AG04449 (cell line): ENCODE data around the gene SMOC1.

Experiments used
- CTCF ChIA-PET: fragments of 350-600 bp; formaldehyde crosslinking; extraction: SDS; loops from one replicate; lab custom pipeline; 2021; ENCODE audit warnings: antibody characterized with exemption; lab: Yijun Ruan, JAX
- POLR2A ChIA-PET: fragments of 400-600, 350-600 bp; formaldehyde crosslinking; extraction: SDS; loops from one replicate; lab custom pipeline; 2020; ENCODE audit warnings: antibody characterized with exemption, inconsistent platforms; lab: Yijun Ruan, JAX
- DNase-seq: peaks from one replicate; pipeline ENCODE4 v3.0.0-alpha.2; 2010; ENCODE audit warnings: low read depth, low spot score
- H3K4me3 ChIP-seq: 2 replicates; pipeline ENCODE4 v1.5.1; 2011; ENCODE audit warnings: low read depth, mild to moderate bottlenecking, control low read depth, low read length
- CTCF ChIP-seq: IDR thresholded peaks from one replicate; pipeline ENCODE4 v1.5.1; 2011; ENCODE audit warnings: mild to moderate bottlenecking, moderate library complexity, low read length, control low read depth, inconsistent platforms; ENCODE audit not compliant: insufficient read depth; ENCODE audit errors: missing control alignments

The SMOC1 gene

GRCh38 chr14:70033116-70033515 lies 153.9 kb downstream of the SMOC1 start:
- CTCF ChIA-PET, result interaction anchor here (1.5 kb wide), 1 partner anchor 215 kb away, joined by 6 read pairs; no protein-coding TSS in a partner anchor
- TF ChIP-seq CTCF, result no peak
- DNase-seq, result no peak
- no peak overlapping the region for H3K4me3 ChIP-seq
- POLR2A ChIA-PET, result no interaction called here

GRCh38 chr14:70033561-70033960 lies 154.3 kb downstream of the SMOC1 start:
- no peak for TF ChIP-seq CTCF
- ChIA-PET POLR2A (no interaction called here), CTCF (interaction anchor here (1.5 kb wide), 1 partner anchor 215 kb away, joined by 6 read pairs; no protein-coding TSS in a partner anchor)
- H3K4me3 ChIP-seq, result no peak overlapping the region
- no peak for DNase-seq

DNA sequence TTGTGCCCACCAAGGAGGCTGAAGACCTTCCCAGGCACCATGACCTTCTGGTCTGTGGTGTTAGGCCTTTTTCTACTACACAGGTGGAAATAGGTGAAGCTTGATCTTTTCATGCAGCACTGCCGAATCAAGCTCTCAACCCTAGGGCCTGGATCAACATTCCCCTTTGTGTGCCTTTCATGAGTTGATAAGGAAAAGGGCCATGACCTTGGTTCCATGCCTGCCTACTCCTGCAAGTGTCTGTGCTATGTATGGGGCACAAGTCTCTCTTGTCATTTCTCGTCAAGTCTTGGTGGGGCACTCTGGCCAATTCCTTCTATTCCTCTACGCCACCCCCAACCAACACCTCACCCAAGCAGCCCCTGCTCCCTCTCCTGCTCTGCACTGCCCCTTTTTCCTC lies 155.0 kb downstream of the SMOC1 start:
- no peak for TF ChIP-seq CTCF
- ChIA-PET POLR2A (no interaction called here), CTCF (interaction anchor here (0.9 to 1.5 kb wide), 2 partner anchors 10 to 216 kb away, joined by 3 to 6 read pairs; no protein-coding TSS in a partner anchor)
- DNase-seq, result no peak
- H3K4me3 ChIP-seq, result no peak overlapping the region

DNA sequence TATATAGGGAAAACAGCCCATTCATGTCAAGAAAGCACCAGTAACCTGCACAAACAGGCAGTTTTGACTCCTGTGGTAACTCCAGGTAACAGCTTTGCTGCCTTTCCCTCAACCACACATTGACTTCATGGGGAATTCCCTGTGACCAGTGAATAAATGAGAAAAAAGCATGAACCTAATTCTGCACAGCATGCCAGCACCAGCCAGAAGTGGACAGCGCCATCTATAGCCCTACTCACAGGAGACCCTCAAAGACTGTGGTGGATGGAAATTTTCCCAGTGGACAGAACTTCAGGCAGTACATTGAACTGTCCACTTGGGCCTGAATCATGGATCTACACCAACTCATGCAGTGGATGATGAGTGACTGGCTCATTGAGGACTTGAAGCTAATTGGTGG lies 157.4 kb downstream of the SMOC1 start:
- DNase-seq, result no peak
- ChIA-PET CTCF (no interaction called here), POLR2A (no interaction called here)

DNA sequence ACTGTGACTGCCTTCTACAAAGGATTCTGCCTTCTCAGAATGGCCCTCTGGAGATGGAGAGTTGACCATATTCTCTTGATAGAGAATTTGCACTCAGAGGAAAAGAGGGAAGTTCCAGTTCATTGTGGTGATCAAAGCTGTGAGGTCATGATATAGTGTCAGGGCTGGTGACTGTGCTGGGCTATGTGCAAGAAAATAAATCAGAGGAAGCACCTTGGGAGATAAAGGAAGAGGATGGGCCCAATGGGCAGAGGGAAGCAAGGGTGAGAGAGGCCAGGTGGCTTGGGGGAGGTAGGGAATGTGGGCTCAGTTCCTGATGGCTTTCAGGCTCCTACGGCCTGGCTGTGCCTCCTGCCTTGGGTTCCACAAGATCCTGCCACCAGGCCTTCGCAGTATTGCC lies 163.8 kb downstream of the SMOC1 start:
- DNase-seq, result no peak
- ChIA-PET POLR2A (no interaction called here), CTCF (no interaction called here)
- TF ChIP-seq CTCF, result no peak
- no peak overlapping the region for H3K4me3 ChIP-seq

More for the DNA sequence above, 157.4 kb downstream of the SMOC1 start:
- TF ChIP-seq CTCF, result no peak
- no peak overlapping the region for H3K4me3 ChIP-seq

DNA sequence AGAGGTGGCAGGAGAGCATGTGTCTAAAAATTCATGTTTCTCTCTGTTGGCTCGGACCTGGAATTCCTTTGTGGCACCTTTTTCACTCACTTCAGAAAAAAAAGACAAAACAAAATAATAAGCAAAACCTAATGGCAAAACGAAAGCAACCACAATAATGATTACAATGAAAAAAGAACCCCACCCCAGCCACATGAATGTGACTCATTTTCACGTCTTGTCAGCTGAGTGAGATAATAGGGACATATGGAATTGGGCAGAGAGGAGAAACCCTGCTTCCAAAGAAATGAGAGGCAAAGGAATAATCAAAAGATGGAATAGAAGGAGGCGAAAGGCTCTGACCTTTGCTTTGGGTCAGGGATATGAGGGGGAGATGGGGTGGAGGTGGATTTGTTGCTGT lies 166.1 kb downstream of the SMOC1 start:
- no peak overlapping the region for H3K4me3 ChIP-seq
- POLR2A ChIA-PET, result no interaction called here
- no peak for DNase-seq
- CTCF ChIA-PET, result no interaction called here
- no peak for TF ChIP-seq CTCF
